ENCODE measurements around the gene ZNF280D.

DNA sequence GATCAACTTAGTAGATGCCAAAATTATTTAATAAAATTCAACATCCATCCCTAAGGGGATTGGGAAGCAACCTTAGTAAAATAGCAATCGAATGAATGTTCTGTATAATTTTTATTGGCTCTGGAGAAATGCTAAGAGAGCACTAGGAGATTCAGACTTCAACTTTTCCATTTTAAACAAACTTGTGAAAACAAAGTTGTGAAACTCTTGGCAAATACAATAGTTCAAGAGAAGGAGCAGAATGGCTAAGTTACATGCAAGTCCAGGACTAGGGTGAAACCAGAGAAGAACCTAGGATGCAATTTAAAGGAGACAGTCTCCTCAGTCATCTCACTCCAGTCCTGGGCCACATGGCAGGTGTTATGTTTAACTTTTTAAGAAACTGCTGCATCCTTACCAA, 16.7 kb upstream of the ZNF280D start:
- no peak for TF ChIP-seq FOXM1 (IDR thresholded peaks at IDR 0.05; ENCODE audit: borderline replicate concordance)
- no peak for TF ChIP-seq SUZ12 (IDR thresholded peaks at IDR 0.05)
- no peak for TF ChIP-seq SP1 (IDR thresholded peaks at IDR 0.05)
- TF ChIP-seq TARDBP (IDR thresholded peaks at IDR 0.05), result no peak
- no peak for TF ChIP-seq HDGF (IDR thresholded peaks at IDR 0.05; ENCODE audit: borderline replicate concordance)
- no peak for TF ChIP-seq ARNT (IDR thresholded peaks at IDR 0.05)
- TF ChIP-seq BHLHE40 (IDR thresholded peaks at IDR 0.05; ENCODE audit: borderline replicate concordance), result no peak
